HG03135 (cell line): Measurements from ENCODE around the gene RAP1GAP.
"Not testable (repeated sequence)": the region's sequence is repeated elsewhere in the genome, so short reads cannot be mapped to it uniquely, and the experiment has no call there.

Experiments
- ATAC-seq: cut with Tn5 transposase; IDR thresholded peaks from one replicate; pipeline ENCODE4 v1.9.1; 2021; ENCODE audit warnings: mild to moderate bottlenecking, moderate library complexity; ENCODE audit not compliant: unreplicated experiment

The RAP1GAP gene

DNA sequence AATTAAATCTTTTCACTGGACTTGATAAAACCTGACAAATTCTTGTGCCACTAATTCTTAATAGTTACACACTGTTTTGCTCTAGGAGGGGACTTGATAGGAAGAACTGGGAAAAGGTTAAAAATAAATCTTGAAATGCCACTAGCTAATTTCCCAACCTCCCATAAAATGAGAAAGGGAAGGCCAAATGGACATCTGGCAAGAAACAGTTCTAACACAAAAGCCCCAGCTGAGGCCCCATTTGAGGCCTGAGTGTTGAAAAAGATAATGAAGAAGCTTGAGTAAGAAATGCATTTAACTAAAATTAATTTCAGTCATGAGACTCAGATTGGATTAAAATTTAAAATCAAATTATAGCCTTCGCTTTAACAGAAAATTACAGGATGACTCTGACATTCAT lies 11.2 kb upstream of the RAP1GAP start:
- ATAC-seq: no peak

DNA sequence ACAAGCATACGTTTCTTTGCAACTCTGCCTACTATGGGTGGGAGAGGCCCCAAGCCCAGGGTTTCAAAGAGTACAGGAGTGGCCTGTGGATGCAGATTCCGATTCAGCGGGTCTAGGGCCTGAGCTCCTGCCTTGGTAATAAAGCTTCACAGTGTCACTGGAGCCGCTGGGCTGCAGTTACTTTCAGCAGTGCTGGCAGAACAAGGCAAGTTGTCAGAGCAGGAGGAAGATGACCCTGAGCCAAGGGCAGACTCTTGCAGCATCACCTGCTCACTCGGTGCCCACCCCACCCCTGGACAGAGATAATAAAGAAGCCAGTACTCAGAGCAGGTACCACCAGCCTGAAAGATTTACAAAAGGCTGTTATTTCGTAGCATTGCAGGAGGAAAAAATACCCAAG lies 8.0 kb upstream of the RAP1GAP start:
- ATAC-seq: no peak

DNA sequence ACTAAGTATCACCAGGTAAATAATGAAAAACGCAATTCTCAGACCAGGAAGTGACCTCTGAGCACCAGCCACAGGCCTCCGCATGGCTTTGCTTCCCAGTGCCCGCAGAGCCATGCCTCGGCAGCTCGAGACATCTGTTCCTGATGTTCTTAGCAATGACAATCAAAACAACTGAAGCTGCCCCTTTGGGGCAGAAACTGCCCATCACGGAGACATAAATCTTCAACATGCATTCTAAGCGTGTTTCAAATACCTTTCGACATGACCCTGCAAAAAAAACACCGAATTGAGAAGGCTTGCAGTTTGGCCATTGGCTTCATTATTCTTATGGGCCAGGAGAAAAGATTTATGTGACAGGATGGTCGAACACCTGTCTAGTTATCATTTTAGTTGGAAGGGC lies 5.8 kb upstream of the RAP1GAP start:
- ATAC-seq: no peak

DNA sequence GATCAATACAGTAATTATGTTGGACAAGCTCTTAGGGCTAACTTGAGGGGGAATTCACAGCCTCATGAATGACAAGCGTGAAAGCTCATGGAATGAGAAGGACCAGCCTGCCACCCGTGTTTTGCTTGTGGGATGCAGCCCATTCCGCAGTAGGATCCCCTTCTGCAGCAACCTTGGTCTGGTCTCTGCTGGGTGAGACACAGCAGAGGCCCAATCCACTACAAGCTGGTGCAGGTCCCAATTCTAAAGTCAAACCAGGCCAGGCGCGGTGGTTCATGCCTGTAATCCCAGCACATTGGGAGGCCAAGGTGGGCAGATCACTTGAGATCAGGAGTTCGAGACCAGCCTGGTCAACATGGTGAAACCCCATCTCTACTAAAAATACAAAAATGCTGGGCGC lies 4.7 kb upstream of the RAP1GAP start:
- not testable (repeated sequence) for ATAC-seq

DNA sequence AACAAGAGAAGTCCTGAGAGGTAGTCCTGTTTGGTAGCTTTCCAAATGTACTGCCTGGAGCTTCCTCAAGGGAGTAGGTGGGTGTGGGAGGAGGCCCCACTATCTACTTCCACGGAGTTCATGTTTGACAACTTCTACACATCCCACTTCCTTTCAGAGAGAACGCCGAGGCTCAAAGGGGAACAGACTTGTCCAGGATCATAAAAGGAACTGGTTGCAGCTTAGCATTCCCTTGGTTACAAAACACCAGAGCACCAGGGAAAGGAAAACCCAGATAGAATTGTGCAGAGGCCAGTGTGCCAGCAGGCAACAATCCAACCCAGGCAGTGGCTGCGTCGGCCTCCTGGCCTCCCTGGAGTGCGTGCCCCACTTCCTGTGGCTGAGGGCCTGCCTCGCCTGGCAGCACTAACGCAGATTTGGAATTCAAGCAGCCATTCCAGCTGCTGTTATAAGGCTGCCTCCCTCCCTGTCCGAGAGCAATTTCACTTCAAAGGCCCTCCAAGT lies 4.2 kb upstream of the RAP1GAP start:
- no peak for ATAC-seq

DNA sequence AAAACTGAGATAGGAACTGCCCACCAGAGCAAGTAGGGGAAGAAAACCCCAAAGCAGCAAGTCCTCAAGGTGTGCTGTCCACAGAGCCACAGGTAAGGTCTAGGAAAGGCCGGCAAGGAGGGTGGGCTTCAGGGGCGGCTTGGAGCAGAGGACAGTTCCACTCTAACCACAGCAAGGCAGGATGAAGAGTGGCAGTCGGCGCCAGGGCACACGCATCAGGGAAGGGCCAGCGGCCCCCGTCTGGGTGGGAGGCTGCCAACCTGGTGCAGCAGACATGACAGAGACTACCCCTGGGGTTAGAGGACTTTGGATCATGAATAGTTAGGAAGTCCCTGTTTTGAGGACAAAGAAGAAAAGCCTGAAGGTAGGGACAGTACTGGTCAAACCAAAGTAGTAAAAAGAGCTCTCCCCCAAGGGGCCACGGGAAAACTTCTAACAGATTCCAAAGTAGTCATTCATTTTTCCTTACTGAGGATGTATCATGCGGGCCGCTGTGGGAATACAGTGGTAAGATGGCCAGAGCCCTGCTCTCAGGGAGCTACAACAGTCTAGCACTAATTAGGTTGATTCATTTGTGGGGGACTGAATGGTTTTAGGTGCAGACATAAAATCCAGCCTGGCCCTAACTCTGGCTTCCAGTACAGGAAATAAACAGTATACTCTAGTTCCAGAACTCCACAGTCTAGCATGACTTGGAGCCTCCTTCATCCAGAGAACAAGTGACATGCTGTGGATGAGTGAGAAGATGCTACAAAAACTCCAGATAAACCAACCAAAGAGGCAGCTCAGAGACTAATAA lies 3.5 kb upstream of the RAP1GAP start:
- ATAC-seq: no peak

DNA sequence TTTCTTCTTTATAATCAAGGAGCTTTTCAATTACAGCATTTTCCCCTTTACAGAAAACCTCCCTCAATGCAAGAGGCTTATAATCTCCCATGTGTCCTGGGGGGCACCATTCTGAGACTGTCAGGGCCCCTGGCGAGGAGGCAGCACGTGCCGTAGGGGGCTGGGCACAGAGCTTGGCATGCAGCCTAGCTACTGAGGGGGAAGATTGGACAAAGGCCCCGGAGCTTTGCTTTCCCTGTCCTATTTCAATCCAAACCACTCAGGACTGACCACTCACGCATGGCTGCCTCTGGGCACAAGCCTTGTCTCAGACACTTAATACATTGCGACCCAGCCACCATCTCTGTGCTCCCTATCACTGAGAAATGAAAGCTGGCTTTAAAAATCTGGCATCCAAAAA lies 2.8 kb upstream of the RAP1GAP start:
- no peak for ATAC-seq

DNA sequence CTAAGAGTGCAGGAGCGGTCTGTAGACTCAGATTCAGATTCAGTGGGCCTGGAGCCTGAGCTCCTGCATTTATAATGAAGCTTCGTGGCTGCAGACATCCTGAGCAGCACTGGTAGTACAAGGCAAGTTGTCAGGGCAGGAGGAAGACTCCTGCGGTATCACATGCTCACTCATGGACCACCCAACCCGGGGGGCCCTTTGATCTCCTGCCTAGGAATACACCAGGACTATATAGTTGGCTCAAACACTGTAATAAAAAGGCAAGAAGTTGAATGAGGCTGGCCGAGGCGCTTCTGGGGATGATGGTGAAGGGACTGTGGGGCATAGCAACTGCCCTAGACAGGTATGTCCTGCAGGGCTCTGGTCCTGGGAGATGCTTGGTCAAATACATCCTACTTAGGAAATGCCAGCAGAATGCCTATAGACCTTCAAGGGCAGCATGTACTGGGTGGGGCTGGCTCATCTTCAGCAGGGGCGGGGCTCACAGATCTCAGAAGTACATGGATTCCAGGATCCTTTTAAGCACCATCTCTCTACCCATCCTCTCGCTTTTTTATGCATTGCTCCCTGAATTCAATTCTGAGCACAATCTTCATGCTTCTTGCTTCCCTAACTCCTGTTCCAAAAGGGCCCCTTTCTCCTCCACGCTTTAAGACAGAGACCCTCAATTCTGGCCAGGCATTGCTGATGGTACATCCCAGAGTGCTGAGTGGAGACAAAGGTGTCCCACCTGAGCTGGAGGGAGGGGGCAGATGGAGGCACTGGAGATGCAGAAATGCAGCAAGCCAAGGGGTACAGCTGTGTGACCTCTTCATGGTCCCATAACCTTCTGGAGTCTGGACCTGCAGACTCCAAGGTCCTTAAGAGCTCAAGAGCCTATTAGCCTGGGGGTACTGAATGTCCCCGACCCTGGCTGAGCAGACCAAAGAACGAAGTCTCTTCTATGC lies 2.1 kb upstream of the RAP1GAP start:
- no peak for ATAC-seq

DNA sequence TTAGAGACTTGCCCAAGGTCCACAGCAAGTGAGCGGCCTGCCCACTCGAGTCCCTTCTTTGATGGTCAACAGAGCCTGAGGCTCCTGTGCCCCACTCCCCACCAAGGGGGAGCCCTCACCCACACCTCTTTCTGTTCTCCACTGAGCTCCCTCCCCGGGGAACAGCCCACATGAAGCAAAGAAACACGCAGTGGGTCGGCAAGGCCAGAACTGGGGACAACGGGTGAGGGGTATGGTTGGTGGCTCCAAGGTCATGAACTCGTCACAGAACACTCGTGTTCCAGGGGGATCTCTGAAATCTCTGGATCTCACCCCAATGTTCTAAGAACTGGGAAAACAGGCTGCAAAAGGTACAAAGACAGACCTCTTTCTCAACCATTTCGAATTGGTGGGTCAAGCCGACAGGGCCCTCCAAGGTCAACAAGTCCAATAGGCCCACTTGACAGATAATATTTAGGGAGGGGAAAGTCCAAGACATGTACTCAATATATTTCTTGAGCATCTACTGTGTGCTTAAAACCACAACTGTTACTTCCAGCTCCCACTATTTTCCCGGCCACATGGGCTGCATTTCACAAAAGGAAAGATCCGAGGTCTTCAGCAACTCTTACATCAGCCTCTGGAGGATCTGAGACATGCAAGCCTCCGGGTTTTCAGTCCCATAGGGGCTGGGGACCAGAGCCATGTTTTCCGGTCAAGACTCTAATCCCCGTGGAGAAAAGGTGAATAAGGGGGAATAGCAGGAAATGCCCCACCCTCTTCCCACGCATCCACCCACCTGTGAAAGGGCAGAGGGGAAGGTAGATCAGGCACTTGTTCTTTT lies 1.1 kb upstream of the RAP1GAP start:
- no peak for ATAC-seq

DNA sequence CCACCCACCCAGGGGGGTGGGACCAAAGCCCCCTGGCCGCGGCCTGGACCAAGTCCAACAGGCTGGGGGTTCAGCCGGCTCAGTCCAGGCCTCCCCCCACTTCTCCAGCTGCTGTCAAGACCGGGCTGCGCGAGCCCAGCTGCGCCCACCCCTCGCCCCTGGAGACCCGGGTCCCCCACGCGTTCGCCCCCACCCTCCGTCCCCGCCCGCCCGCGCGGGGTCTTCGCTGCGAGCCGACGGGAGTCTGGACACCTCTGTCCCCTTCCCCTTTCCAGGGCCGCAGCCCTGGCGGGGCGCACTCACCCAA lies 253 bp downstream of the RAP1GAP start:
- ATAC-seq: no peak

DNA sequence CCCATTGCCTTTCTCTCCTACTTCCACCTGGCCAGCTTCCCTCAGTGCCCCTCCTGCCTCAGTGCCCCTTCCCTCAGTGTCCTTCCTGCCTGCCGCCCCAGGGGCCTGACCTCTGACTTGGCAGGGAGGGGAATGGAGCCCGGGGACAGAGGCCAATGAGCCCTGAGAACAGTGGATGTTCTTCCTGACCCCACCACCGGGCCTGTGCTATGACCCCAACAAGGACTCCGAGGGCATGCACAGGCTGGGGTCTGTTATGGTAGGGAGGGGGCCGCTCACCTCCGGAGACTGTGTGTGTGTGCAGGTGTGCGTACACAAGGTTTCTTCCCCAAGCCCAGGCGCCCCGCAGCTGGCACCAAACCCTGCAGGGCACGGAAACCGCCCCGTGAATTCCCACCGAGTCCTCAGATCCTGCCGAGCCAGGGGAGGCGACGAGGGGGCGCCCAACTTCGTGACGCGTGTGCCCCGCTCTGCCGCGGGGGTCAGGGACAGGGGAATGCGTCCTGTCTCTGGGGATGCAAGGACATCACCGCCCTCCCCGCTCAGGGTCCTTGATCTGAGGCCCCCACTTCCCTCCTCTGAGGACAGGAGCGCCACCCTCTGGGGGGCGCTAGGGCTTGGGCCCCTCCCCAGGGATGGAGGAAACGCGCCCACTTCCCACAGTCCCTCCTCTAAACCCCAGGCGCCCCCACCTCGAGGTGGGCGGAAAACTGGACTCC lies 766 bp downstream of the RAP1GAP start:
- no peak for ATAC-seq

DNA sequence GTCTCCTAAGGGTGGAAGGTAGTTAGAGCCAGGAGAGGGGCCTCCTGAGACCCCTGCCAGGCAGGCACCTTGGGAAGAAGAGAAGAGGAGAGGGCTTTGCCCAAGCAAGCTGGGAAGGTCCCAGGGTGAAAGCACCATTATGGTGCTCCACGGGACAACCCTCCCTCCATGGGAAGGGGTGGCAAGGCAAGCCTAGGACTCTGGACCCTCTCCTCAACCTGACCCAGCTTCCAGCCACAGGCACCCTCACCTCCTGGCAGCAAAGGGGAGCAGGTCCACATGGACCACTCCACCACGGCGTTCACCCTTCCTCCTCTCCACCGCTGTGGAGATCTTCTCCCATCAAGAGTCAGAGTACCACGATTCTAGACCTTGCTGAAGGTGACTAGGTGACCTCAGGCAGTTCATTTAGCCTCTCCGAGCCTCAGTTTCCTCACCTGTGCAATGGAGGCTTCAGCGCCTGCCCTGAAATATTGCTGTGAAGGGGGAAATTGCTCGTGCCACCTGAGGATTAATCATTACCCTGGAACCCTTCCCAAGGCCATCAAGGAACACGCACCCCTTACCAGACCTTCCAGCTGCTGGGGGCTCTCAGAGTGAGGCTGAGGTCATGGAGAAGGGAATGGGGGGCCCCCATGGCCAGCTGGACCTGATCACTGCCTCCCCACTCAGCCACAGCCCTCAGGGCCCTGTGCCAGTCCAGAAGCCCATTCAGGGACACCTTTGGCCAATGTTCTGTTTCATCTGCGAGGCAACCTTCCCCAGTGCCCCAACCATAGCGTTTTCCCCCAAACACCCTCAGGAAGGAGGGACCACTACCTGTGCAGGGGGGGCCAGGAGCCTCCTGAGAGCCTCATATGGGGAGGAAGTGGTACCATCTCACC lies 1.6 kb downstream of the RAP1GAP start:
- no peak for ATAC-seq

DNA sequence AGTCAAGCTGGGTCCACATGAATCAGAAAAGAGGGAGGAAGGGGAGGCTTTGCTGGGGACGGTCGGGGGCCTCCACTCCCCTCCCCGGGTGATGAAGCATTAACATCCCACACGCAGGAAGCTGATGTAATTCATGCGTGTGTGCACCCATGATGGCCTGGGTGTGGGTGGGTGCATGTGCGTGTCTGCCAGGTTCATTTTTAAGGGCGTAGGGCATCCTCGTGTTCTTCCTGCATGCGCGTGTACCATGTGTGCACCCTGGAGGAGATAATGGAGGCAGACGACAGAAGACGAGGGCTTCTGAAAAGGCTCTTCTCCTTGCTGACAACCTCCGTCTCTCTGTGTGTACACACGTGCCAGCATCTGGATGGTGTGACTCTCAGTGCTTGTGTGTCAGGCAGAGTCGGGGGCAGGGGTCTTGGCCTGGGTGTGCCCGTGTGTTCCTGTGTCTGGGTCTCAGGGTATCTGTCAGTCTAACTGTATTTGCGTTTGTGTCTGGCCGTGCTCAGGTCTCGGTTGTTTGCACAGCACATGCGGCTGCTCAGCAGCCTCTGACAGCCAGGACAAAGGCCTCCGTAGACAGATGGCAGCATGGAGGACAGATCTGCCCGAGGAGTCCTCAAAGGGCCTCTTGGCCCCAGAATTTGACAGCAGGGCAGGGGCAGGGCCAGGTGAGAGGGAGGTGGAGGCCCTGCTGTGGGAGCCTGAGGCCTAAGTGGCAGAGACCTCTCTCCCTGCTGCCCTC lies 2.4 kb downstream of the RAP1GAP start:
- ATAC-seq: no peak

DNA sequence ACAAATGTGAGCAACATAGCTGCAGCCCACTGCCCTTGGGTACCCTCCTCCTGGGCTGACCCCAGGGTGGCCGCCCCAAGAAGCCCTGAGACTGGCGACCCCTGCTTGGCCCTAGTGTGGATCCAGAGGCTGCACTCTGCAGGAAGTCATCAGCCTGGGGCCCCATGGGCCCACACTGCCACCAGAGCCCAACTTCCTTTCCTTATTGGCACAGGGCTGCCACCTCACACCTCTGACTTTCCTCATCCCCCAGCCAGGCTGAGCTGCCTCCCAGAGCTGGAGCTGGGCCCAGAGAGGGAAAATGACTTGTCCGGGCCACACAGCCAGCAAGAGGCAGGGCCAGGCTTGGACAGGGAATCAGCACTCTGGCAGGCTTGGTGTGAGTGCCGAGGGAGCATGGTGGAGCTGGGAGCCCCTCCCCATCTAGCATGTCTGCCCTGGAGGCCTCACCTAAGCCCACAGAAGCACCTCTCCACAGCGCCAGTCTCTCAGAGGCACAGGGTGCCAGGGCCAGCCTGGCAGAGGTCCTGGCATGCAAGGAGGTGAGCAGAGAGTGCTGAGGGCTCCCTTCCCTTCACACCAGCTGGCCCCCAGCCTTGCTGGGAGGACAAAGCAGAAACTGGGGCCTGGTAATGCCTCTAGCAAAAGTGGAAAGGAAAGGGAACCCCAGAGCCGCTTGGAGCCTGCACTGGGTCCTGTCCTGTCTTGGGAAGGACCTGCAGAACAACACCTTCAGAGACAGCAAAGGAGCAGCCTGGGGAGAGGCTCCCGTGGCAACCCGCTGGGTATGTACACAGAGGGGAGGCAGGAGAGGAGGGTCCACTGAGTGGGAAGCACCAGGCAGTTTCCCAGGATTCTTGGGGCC lies 3.2 kb downstream of the RAP1GAP start:
- no peak for ATAC-seq

DNA sequence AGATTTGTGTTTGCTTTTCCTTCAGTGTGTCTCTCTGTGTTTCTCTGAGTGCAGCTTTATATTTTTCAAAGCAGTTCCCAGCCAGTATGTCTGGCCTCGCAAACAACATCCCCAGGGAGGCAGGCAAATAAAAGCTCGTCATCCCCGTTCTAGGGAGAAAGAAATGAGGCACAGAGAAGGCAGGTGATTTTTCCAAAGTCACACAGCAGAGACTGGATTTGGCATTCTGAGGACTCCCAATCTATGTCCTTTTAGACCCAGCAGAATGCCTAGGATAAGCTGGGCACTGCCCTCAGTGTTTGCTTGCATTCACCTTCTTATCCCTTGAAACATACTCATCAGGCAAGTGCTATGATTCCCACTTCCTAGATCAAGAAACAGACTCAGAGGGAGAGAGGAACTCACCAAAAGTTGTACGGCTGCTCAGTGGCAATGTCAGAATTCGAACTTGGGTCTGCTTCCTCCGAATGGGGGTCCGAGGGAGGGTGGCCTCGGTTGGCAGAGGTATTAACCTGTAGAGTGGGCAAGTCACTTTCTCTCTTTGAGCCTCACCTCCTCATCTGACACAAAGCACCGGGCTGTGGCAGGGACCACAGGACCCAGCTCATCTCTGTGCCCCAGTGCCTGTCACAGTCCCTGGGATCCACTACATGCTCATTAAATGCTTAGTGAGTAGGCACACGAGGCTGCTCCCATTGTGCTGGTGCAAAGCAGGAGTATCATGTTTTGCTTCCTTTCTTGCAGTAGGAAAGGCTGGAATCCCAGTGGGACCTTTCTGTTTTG lies 4.2 kb downstream of the RAP1GAP start:
- ATAC-seq: no peak

DNA sequence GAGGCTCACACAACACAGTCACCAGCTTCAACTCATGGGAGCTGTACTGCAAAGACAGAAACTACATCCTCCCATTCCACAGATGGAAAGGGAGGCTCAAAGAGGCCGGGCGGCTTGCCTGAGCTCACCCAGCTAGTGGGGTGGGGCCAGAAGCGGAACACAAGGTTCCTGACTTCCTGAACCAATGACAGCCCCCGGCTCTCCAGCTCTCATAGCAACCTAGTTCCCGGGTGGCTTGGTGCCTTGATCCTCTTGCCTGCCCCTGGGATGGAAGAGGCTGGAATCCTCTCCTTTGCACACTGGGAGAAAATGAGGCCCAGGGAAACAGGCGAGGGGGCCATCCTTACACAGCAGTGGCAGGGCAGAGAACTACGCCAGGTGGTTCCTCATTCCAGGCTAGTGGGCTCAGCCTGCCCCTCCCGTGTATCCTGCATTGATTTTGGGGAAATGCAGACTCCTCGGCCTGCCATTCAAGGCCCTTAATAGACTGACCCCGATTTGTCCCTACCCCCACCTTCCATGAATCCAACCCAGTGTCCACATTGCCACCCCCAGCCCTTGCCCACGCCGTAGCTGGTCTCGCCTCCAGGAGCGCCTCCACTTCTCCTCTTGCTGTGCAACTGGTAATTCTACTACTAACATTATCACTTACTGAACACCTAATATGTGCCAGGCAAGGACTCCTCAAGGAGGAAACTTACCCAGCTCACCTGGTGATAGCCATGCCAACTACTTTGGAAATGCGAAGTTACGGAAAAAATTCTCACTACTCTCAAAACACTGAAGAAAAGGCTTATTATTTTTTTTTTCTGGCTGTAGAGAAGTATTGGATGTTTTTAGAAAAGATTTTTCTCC lies 5.0 kb downstream of the RAP1GAP start:
- no peak for ATAC-seq
